GM18526 (cell line): ENCODE measurements around the gene SOD1.

Source experiments
- POLR2A ChIP-seq: IDR thresholded peaks from 3 replicates; pipeline ENCODE4 v1.6.1; 2011; ENCODE audit not compliant: insufficient read length; ENCODE audit errors: extremely low read depth

The SOD1 gene

GRCh38 chr21:31659536-31660258 lies at the start of gene SOD1:
TSS of gene SOD1 (plus strand) at chr21:31659693. CDS start at chr21:31659770, 77 bp downstream.
- peak; percentile 99 for TF ChIP-seq POLR2A

GRCh38 chr21:31611445-31611844 lies 48.0 kb upstream of the SOD1 start:
- TF ChIP-seq POLR2A, result no peak

- no peak for TF ChIP-seq POLR2A
These were observed 46.4 kb upstream of the SOD1 start for GRCh38 chr21:31612894-31613785.

GRCh38 chr21:31614705-31615104 lies 44.8 kb upstream of the SOD1 start:
- TF ChIP-seq POLR2A, result no peak

- no peak for TF ChIP-seq POLR2A
These were observed 43.3 kb upstream of the SOD1 start for GRCh38 chr21:31616216-31616615.

- TF ChIP-seq POLR2A, result no peak
These were observed 40.6 kb upstream of the SOD1 start for GRCh38 chr21:31618696-31619430.

- TF ChIP-seq POLR2A, result no peak
These were observed 37.1 kb upstream of the SOD1 start for GRCh38 chr21:31622397-31622796.

- TF ChIP-seq POLR2A, result no peak
These were observed 35.8 kb upstream of the SOD1 start for GRCh38 chr21:31623664-31624063.

GRCh38 chr21:31624181-31624580 lies 35.3 kb upstream of the SOD1 start:
- no peak for TF ChIP-seq POLR2A

- no peak for TF ChIP-seq POLR2A
These were observed 34.5 kb upstream of the SOD1 start for GRCh38 chr21:31624961-31625491.

GRCh38 chr21:31629972-31630711 lies 29.4 kb upstream of the SOD1 start:
- no peak for TF ChIP-seq POLR2A

- no peak for TF ChIP-seq POLR2A
These were observed 24.5 kb upstream of the SOD1 start for GRCh38 chr21:31634993-31635392.

- TF ChIP-seq POLR2A, result no peak
These were observed 22.6 kb upstream of the SOD1 start for GRCh38 chr21:31636874-31637273.

GRCh38 chr21:31641416-31641922 lies 18.0 kb upstream of the SOD1 start:
- no peak for TF ChIP-seq POLR2A

GRCh38 chr21:31644643-31645042 lies 14.8 kb upstream of the SOD1 start:
- no peak for TF ChIP-seq POLR2A

GRCh38 chr21:31647650-31648049 lies 11.8 kb upstream of the SOD1 start:
- no peak for TF ChIP-seq POLR2A
